Right lung (tissue), 5 donors: ENCODE measurements around the gene MDH1. TPM values are rescaled to one million over a fixed set of nuclear protein-coding genes. Genes with fewer than 3 reads are reported as not detected.
"Not testable (repeated sequence)": the region's sequence is repeated elsewhere in the genome, so short reads cannot be mapped to it uniquely, and the experiment has no call there.

Experiments used
- DNase-seq, 2 donors: peaks; one replicate each; pipeline ENCODE4 v3.0.0-alpha.2; 2013
- polyA plus RNA-seq, 5 donors: library from polyadenylated mRNA; unstranded; fragments of 120-200 nt; gene quantifications; one replicate each; pipeline versions ENCODE4 v1.2.1 to v1.2.3, GENCODE V29; 2013; ENCODE audit warnings: inconsistent platforms in 1 of 5, low replicate concordance in 1 of 5; ENCODE audit not compliant: insufficient read length in 5 of 5, insufficient read depth in 1 of 5

The MDH1 gene
- polyA plus RNA-seq, 5 donors = 185 to 229 (median 218) TPM

- no peak for DNase-seq
Measured at GRCh38 chr2:63581298-63581961, 7.3 kb upstream of the MDH1 start.

GRCh38 chr2:63582873-63583272, 5.9 kb upstream of the MDH1 start:
- no peak for DNase-seq

GRCh38 chr2:63587814-63588384, 864 bp upstream of the MDH1 start:
- no peak for DNase-seq

GRCh38 chr2:63589148-63589958, 590 bp downstream of the MDH1 start:
- DNase-seq = no peak

- no peak for DNase-seq
Measured at GRCh38 chr2:63590626-63591408, 2.1 kb downstream of the MDH1 start.

- DNase-seq = no peak
Measured at GRCh38 chr2:63591566-63592175, 2.9 kb downstream of the MDH1 start.

GRCh38 chr2:63594660-63595059, 5.9 kb downstream of the MDH1 start:
- no peak for DNase-seq

GRCh38 chr2:63596401-63596883, 7.7 kb downstream of the MDH1 start:
- no peak for DNase-seq

GRCh38 chr2:63598981-63599380, 10.2 kb downstream of the MDH1 start:
- DNase-seq = no peak

GRCh38 chr2:63600881-63601460, 12.2 kb downstream of the MDH1 start:
- no peak for DNase-seq

- DNase-seq = no peak
Measured at GRCh38 chr2:63604666-63605065, 15.9 kb downstream of the MDH1 start.

- DNase-seq = not testable (repeated sequence)
Measured at GRCh38 chr2:63608865-63609264, 20.1 kb downstream of the MDH1 start.

- no peak for DNase-seq
Measured at GRCh38 chr2:63610525-63610924, 21.8 kb downstream of the MDH1 start.

GRCh38 chr2:63613391-63613901, 24.7 kb downstream of the MDH1 start:
- no peak for DNase-seq

- DNase-seq = no peak
Measured at GRCh38 chr2:63614448-63614968, 25.7 kb downstream of the MDH1 start.

GRCh38 chr2:63614983-63615945, 26.5 kb downstream of the MDH1 start:
- no peak for DNase-seq

GRCh38 chr2:63617366-63617765, 28.6 kb downstream of the MDH1 start:
- no peak for DNase-seq

GRCh38 chr2:63619328-63619727, 30.6 kb downstream of the MDH1 start:
- no peak for DNase-seq

GRCh38 chr2:63622751-63623150, 34.0 kb downstream of the MDH1 start:
- DNase-seq = no peak
